Germinal center (tissue), 1 donor: ENCODE results near the gene PGAM5.
"Not testable (repeated sequence)": the region's sequence is repeated elsewhere in the genome, so short reads cannot be mapped to it uniquely, and the experiment has no call there.

Experiments
- DNase-seq: peaks from one replicate; pipeline ENCODE4 v3.0.0; 2012; ENCODE audit warnings: mixed read lengths, low spot score

PGAM5 gene

DNA sequence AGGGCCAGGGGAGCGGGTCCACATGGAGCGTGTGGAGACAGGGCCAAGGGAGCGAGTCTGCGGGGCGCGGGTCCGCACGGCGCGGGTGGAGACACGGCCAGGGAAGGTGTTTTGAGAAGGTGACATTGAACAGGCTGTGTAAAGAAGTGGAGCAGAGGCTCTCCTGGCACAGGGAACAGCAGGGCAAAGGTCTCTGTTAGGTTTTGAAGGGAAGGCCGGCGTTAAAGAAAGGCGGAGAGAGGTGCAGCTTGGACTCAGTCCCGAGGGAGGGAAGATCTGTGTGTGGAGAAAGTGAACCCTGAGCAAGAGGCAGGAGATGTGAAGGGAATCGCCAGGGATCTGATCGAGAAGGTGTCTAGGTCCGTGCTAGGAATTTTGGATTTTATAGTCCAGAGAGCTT, 21.4 kb upstream of the PGAM5 start:
- no peak for DNase-seq

DNA sequence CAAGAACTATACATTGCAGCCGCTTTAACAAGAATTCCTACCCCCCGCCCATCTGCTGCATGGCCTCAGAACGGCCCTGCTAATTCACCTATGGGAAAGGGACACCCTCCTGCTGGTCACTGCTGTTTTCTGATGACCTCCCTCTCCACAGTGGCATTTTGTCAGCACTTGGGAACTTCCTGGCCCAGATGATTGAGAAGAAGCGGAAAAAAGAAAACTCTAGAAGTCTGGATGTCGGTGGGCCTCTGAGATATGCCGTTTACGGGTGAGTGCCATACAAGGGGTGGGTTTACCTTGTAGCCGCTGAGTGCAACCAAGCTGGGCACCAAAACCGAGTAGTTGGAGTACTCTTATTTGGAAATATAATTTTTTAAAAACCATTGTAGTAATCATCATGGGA, 20.5 kb upstream of the PGAM5 start:
- DNase-seq, result no peak

DNA sequence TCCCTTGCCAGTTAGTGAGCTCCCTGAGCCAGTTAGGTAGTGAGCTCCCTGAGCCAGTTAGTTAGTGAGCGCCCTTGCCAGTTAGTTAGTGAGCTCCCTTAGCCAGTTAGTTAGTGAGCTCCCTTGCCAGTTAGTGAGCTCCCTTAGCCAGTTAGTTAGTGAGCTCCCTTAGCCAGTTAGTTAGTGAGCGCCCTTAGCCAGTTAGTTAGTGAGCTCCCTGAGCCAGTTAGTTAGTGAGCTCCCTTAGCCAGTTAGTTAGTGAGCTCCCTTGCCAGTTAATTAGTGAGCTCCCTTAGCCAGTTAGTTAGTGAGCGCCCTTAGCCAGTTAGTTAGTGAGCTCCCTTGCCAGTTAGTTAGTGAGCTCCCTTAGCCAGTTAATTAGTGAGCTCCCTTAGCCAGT, 18.6 kb upstream of the PGAM5 start:
- DNase-seq, result not testable (repeated sequence)

DNA sequence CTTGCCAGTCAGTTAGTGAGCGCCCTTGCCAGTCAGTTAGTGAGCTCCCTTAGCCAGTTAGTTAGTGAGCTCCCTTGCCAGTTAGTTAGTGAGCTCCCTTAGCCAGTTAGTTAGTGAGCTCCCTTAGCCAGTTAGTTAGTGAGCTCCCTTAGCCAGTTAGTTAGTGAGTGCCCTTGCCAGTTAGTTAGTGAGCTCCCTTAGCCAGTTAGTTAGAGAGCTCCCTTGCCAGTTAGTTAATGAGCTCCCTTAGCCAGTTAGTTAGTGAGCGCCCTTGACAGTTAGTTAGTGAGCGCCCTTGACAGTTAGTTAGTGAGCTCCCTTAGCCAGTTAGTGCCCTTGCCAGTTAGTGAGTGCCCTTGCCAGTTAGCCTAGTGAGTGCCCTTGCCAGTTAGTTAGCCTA, 15.8 kb upstream of the PGAM5 start:
- DNase-seq, result not testable (repeated sequence)

- DNase-seq, result no peak
Observed at GRCh38 chr12:132695431-132695830, 15.2 kb upstream of the PGAM5 start.

DNA sequence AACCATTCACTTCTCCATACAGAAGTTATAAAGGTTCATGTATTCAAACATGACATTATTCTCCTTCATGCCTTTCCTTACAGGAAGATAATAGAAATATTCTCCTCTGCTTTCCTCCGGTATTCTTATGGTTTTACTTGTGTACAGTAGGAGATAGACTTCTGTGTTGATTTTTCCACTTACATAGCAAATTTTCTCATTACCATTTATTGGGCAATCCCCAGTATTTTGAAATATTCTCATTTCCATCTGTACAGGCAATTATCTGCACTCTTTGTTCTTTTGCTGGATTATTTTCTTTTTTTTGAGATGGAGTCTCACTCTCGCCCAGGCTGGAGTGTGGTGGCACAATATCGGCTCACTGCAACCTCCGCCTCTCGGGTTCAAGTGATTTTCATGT, 12.3 kb upstream of the PGAM5 start:
- no peak for DNase-seq

DNA sequence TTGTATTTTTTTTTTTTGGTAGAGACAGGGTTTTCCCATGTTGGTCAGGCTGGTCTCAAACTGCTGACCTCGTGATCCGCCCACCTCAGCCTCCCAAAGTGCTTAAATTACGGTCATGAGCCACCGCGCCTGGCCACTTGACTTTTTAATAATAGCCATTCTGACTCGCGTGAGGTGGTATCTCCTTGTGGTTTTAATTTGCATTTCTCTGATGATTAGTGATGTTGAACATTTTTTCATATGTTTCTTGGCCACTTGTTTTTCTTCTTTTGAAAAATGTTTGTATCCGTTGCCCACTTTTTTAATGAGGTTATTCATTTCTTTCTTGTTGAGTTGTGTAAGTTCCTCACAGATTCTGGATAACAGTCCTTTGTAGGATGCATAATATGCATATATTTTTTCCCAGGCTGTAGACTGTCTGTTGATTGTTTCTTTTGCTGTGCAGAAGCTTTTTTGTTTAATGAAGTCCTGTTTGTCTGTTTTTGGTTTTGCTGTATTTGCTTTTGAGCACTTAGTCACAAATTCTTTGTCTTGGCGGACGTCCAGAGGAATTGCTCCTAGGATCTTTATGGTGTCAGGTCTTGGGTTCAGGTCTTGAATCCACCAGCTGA, 10.3 kb upstream of the PGAM5 start:
- DNase-seq, result no peak

GRCh38 chr12:132702640-132703039, 8.0 kb upstream of the PGAM5 start:
- DNase-seq, result no peak

DNA sequence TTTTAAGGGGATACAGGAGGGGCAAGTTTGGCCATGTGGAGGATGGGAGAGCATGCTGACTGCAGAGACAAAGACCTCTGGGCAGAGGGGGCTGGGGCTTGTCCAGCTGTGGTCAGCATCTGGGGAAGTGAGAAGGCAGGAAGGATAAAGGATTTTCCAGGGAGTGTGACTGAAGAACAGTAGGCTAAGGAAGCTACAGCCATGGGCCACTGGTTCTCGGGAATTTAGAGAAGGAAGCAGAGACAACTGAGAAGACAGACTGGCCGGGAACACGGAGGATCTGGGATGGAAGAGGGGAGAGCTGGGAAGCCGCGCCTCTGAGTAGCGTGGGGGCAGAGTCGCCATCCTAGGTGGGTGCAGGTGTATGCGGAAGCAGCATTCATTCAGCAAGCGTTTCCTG, 7.0 kb upstream of the PGAM5 start:
- DNase-seq, result no peak

- DNase-seq, result no peak
Observed at GRCh38 chr12:132707241-132707640, 3.4 kb upstream of the PGAM5 start.

DNA sequence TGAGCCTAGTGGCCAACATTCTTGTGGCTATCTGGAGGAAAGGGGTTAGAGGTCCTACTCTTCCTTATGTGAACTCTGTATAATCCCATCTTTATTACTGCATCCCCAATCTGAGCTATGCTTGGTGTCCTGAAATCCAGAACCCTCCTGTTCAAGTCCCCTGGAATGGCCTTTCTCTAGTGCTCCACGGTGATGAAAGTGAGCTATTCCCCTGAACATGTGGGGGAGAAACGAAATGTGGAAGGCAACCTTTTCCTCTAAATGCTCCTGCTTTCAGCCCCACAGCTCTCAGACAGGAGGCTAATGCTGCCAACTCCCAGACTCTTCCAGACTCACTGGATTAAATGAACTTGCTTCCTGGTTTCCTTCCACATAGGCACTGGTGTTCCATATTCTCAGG, 2.5 kb upstream of the PGAM5 start:
- no peak for DNase-seq

- DNase-seq, result peak; percentile 27
Observed at GRCh38 chr12:132710043-132710404, 618 bp upstream of the PGAM5 start.

DNA sequence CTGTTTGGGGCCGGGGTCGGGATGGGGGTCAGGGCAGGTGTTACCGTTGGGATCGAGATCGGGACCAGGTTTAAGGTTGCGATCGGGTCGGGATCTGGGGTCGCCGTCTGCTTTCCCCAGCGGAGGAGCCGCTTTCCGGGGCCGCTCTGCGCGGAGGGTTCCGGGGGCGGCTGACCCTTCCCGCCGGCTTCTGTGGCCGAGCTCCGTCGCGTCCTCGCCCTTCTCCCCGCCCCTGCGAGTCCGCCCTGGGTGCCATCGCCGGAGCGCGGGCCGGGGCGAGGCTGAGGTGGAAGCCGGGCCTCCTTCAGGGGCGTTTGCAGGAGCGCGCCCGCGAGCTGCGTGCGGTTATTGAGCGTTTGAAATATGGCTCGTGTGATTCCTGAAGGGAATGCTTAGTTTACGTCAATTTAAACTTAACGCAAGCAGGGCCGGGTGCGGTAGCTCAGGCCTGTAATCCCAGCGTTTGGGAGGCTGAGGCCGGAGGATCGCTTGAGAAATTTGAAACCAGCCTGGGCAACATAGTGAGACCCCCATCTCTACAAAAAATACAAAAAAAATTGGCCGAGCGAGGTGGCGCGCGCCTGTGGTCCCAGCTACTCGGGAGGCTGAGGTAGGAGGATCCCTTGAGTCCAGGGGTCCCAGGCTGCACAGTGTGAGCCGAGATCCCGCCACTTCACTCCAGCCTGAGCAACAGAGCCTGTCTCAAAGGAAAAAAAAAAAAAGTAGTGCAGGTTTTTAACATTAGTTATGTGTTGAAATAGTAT, 620 bp downstream of the PGAM5 start:
- peak; percentile 23 for DNase-seq

GRCh38 chr12:132713123-132713522, 2.5 kb downstream of the PGAM5 start:
- no peak for DNase-seq

DNA sequence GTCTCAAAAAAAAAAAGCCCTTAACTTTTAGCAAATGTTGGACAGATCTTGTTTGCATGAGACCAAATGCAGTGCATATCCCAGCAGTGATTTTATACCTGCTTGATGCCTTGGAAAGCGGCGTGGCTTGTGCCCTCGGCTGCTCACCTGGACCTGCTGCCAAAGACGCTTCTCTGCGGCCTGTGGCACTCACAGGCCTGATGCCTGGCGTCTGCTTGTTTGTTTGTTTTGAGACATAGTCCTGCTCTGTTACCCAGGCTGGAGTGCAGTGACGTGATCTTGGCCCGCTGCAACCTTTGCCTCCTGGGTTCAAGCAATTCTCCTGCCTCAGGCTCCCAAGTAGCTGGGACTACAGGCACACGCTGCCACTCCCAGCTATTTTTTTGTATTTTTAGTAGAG, 5.2 kb downstream of the PGAM5 start:
- no peak for DNase-seq

GRCh38 chr12:132716356-132716755, 5.7 kb downstream of the PGAM5 start:
- DNase-seq, result no peak

GRCh38 chr12:132717011-132717410, 6.4 kb downstream of the PGAM5 start:
- DNase-seq, result no peak

DNA sequence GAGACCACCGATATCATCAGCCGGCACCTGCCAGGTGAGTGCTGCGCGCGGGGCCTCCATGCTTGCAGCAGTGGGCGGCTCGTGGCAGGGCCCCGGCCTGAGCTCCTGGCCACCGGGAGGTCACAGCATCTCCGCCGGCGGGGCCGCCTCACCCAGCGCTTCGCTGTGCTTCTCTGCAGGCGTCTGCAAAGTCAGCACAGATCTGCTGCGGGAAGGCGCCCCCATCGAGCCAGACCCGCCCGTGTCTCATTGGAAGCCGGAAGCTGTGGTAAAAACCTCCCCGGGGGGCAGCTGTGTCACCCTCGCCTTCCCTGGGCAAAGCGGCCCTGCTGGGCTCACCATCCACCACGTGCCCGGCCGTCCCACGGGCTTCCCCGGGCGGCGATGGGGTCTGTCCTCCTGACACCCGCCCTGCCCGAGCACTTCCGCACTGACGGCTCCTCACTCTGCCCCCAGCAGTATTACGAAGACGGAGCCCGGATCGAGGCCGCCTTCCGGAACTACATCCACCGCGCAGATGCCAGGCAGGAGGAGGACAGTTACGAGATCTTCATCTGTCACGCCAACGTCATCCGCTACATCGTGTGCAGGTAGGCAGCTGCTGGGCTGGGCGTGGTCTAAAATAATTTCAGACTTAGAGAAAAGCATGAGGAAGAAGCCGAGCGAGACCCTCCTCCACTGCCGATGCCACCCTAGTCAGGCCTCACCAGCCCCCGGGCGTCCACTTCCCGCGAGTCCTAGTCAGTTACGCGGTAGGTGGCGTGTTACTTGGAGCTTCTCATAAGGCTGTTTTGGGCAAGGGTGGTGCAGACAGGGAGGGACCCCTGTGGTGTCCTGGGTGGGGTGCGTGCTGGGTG, 7.1 kb downstream of the PGAM5 start:
- no peak for DNase-seq

DNA sequence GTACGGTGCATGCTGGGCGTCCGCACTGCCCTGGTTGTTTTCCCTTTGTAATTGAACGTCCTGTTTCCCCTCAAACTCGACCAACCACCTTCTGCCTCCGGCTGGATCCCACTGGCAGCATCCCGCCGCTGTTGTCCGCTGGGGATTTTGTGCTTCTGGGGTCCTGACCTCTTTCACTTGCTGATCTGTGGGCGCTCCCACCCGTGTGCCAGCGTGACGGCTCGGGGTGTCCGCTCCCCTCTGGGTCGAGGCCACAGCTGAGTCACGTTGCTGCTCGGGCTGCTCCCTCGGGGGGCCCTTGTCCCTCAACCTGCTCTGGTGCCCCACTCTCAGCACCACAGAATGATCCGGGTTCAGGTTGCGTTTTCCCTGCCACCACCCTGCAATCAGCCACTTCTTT, 8.0 kb downstream of the PGAM5 start:
- DNase-seq, result no peak

DNA sequence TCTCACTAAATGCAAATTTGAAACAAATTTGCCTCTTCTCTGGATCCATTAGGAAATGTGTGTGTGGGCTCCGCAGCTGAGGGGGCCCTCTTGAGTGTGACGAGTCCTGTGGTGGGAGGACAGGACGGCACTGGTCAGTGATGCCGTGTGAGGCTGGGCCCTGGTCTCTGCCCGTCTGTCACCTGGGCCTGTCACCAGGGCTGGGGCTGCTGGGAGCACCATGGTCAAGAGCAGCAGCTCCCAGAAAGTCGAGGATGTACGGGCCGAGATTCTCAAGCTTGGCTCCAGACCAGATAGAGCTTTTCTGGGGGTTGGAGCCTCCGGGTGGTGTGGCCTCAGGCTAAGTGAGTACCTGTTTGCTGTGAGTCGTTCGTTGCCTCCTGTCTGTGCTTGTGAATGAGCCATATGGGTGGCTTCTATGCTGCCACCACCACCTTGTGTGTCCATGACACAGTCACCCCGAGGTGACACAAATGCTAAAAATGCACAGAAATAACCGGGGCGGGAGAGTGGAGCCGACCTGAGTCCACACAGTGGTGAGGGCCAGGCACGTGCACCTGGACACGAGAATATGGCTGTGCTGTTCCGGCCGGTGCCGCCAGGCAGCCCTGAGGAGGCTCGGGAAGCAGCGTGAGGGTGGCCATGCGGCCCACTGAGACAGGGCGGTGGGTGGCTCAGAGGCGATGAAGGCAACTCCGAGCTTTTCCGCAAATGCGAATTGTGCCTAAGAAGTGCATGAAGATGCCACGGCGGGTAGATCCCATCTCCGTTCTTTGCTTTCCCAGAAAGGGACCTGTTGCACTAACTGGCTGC, 8.7 kb downstream of the PGAM5 start:
- no peak for DNase-seq

DNA sequence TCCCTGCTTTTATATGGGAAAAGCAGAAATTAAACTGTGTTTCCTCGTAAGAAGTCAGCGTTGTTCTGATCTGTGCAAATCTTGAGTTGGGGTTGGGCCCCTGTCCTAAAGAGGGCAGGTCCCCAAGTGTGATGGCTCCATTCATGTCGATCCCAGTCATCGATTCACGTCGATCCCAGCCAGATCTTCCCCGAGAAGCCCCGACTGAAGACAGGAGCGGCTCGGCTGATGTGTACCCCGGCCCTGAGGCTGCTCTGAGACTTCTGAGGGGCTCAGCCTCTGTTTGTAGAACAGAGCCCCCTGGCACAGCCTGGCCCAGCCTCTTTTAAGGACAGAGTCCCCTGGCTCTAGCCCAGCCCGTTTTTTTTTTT, 9.3 kb downstream of the PGAM5 start:
- DNase-seq, result no peak

GRCh38 chr12:132720606-132721345, 10.1 kb downstream of the PGAM5 start:
- no peak for DNase-seq
